Measurements from ENCODE around the gene TIMP1. TPM values are rescaled to one million over a fixed set of nuclear protein-coding genes. Genes with fewer than 3 reads are reported as not detected.

The TIMP1 gene
- total RNA-seq, 4 donors from 2014 or later, result 133 to 621 (median 176) TPM

DNA sequence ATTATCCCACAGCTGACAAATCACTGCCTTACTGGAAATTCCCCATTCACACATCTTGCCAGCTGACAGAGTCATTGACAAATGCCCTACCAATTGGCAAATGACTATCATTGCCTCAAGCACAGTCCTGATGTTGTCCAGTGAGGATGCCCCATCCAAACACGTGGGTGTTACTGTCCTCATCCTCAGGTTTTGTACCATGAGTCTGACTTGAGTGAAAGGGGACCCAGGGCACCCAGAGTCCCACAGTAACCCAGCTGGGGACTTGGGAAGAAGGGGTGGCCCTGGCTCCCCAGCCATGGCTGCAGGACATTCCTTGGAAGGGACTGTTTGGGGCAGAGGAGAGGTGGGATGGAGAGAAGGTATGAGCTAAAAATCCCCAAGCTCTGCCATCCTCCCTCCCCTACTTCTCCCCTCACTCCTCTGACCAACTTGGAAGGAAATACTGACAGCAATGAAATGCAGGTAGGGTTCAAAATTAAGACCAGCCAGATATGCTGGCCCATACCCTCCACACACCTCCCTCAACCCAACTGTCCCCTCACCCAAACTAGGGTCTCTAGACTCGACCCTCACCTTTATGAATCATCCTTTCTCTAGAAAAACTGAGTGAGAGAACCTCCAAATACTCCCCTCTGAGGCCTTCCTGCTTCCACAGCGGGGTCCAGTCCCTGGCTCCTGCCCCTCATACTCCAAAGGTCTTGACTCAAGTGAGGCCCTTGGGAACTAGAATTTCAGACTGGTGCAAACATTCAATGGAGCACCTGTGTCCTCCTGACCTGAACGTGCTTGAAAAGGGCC is 5.1 kb downstream of the TIMP1 start:
- Histone ChIP-seq H3K27me3 (no peaks in the 10 kb centered on the region), H3K4me1 (peaks cover 0 to 28% (median 2%) of the 10 kb centered on the region in 4 donors)
- no peak for DNase-seq (ENCODE audit: low spot score in 2 of 2)

DNA sequence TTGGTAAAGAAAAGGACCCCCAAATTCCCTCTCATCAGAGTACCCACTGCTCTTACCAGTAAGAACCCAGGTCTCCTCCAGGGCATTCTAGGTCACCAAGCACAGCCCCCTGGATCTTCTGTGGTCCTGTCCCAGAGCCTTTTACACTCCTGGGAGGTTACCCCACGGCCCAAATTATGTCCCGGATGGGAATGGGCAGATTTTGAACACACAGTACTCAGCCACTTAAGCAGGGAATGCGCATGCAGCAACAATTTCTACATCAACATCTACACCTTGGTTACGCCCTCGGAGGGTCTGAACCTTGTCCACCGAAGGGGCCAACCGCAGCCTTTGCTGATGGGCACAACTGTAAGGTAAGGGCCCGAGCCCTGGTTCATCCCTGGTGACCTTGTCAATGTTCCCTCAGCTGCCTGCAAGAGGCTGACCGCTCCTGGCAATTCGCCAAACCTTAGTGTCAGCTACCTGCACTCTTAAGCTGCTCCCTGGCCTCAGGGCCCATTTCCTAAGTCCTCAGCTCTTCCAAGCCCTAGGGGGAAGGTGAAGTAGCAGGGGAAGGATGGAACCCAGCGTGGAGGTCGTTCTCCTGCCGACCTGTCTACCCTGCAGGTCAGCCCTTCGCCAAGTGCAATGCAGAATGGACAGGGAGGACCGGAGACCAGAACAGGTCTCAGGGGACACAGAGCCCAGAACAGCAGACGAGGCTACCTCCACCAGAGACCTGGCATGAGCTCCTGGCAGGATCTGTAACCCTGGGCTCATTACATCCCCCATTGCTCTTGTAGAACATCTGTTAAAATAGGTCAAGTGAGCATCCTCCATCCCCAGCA is 5.9 kb downstream of the TIMP1 start:
- no peaks in the 10 kb centered on the region for H3K9me3 ChIP-seq
- 76 to 82% methylated on average over 13 to 14 of the region's 16 CpGs for WGBS, 2 donors
- no peaks in the 10 kb centered on the region for H3K27me3 ChIP-seq
- H3K4me1 ChIP-seq, result peaks cover 0 to 26% (median 2%) of the 10 kb centered on the region in 4 donors
- TF ChIP-seq, protein P1, sequence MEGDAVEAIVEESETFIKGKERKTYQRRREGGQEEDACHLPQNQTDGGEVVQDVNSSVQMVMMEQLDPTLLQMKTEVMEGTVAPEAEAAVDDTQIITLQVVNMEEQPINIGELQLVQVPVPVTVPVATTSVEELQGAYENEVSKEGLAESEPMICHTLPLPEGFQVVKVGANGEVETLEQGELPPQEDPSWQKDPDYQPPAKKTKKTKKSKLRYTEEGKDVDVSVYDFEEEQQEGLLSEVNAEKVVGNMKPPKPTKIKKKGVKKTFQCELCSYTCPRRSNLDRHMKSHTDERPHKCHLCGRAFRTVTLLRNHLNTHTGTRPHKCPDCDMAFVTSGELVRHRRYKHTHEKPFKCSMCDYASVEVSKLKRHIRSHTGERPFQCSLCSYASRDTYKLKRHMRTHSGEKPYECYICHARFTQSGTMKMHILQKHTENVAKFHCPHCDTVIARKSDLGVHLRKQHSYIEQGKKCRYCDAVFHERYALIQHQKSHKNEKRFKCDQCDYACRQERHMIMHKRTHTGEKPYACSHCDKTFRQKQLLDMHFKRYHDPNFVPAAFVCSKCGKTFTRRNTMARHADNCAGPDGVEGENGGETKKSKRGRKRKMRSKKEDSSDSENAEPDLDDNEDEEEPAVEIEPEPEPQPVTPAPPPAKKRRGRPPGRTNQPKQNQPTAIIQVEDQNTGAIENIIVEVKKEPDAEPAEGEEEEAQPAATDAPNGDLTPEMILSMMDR (IDR thresholded peaks at IDR 0.05), result no peak
- no peak for TF ChIP-seq POLR2A (IDR thresholded peaks at IDR 0.05)
- TF ChIP-seq EP300 (IDR thresholded peaks at IDR 0.05), result no peak
- peaks cover 0 to 18% (median 0%) of the 10 kb centered on the region in 3 donors for H3K36me3 ChIP-seq
- no peak for DNase-seq (ENCODE audit: low spot score in 2 of 2)
- H3K4me3 ChIP-seq, result no peak overlapping the region
- H3K27ac ChIP-seq, result no peak overlapping the region

More for the DNA sequence above, 5.1 kb downstream of the TIMP1 start:
- 43 to 44% methylated on average over 2 to 4 of the region's 4 CpGs for WGBS, 2 donors
- TF ChIP-seq POLR2A (IDR thresholded peaks at IDR 0.05), result no peak
- TF ChIP-seq EP300 (IDR thresholded peaks at IDR 0.05), result no peak
- TF ChIP-seq, protein P1 (IDR thresholded peaks at IDR 0.05), result no peak
- Histone ChIP-seq H3K9me3 (no peaks in the 10 kb centered on the region), H3K4me3 (no peak overlapping the region), H3K36me3 (peaks cover 0 to 18% (median 0%) of the 10 kb centered on the region in 3 donors), H3K27ac (no peak overlapping the region)

DNA sequence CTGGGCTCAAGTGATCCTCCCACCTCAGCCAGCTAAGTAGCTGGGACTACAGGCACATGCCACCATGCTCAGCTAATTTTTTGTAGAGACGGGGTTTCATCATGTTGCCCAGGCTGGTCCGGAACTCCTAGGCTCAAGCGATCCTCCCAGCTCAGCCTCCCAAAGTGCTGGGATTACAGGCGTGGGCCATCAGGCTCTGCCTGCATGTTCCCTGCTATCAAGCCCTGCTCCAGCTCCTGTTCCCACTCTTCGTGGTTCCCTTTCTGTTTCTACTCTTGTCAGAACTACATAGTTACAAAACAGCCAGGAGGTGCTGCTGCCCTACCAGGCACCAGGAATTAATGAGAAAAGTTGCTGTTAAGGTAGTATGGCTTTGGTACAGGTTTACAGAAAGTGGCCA is 8.7 kb downstream of the TIMP1 start:
- WGBS, 2 donors, result 80 to 83% methylated on average over 1 to 5 of the region's 5 CpGs

DNA sequence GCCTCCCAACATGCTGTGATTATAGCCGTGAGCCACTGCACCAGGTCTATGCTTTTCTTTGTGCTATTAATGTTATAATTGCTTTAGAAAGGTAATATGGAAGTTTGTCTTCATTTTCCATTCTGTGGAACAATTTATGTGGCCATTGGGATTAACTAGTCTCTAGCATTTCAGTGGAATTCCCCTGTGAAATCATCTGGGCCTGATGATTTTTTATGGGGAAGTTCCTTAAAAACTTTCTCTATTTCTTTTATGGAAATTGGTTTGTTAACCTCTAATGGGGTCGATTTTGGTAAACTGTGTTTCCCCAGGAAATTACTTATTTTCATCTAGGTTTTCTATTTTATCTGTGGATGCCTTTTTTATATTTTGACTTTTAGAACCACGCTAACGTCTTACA is 11.3 kb downstream of the TIMP1 start:
- no peaks in the 10 kb centered on the region for H3K36me3 ChIP-seq
- no peak for DNase-seq (ENCODE audit: low spot score in 2 of 2)
- no peaks in the 10 kb centered on the region for H3K4me1 ChIP-seq
- WGBS, 2 donors, result 63 to 87% methylated on average over 4 of the region's 4 CpGs
- H3K4me3 ChIP-seq, result no peak overlapping the region
- peaks cover 0 to 13% (median 4%) of the 10 kb centered on the region in 4 donors for H3K9me3 ChIP-seq
- H3K27me3 ChIP-seq, result no peaks in the 10 kb centered on the region
- TF ChIP-seq, protein P1 (IDR thresholded peaks at IDR 0.05), result no peak
- TF ChIP-seq EP300 (IDR thresholded peaks at IDR 0.05) (no peak), POLR2A (IDR thresholded peaks at IDR 0.05) (no peak)
- no peak overlapping the region for H3K27ac ChIP-seq

More for the DNA sequence above, 8.7 kb downstream of the TIMP1 start:
- Histone ChIP-seq H3K36me3 (peaks cover 0 to 7% (median 0%) of the 10 kb centered on the region in 3 donors), H3K9me3 (no peaks in the 10 kb centered on the region), H3K27ac (no peak overlapping the region), H3K4me1 (no peaks in the 10 kb centered on the region), H3K4me3 (no peak overlapping the region), H3K27me3 (no peaks in the 10 kb centered on the region)
- TF ChIP-seq, protein P1 (IDR thresholded peaks at IDR 0.05), result no peak
- TF ChIP-seq EP300 (IDR thresholded peaks at IDR 0.05), result no peak
- DNase-seq (ENCODE audit: low spot score in 2 of 2), result no peak

All from tibial nerve (tissue), 4 donors.